Endothelial cell of umbilical vein (primary cell): ENCODE results near the gene LYZL4. TPM values are rescaled to one million over a fixed set of nuclear protein-coding genes. Genes with fewer than 3 reads are reported as not detected.

Experiments used
- BruUV-seq: library from RNA; stranded (reverse); fragments of 400-500 nt; replicated peaks from 2 replicates; lab custom pipeline; 2021; lab: Mats Ljungman, UMichigan
- CTCF ChIA-PET: fragments of 300-600, 350-600 bp; sonication (Branson Sonifier 250); formaldehyde crosslinking; loops from one replicate; lab custom pipeline; 2021; ENCODE audit warnings: antibody characterized with exemption, inconsistent platforms; lab: Charles Lee
- POLR2A ChIA-PET: fragments of 300-600, 350-600 bp; sonication (Branson Sonifier 250); formaldehyde crosslinking; loops from one replicate; lab custom pipeline; 2021; ENCODE audit warnings: antibody characterized with exemption, inconsistent platforms; lab: Charles Lee
- DNase-seq: peaks from one replicate; pipeline ENCODE4 v3.0.0-alpha.2; 2011; ENCODE audit warnings: low read depth, low spot score
- FAIRE-seq: peaks from 2 replicates; lab custom pipeline; 2011; peaks lifted over from hg19 to GRCh38; lab: Jason Lieb, UNC
- H2AFZ ChIP-seq: 2 replicates; pipeline ENCODE4 v1.6.0; 2012; ENCODE audit warnings: low read depth, low read length, control low read depth, inconsistent platforms
- H3K27ac ChIP-seq: 2 replicates; pipeline ENCODE4 v1.5.1; 2011; ENCODE audit warnings: low read depth, mild to moderate bottlenecking, control low read depth, low read length, moderate library complexity; ENCODE audit not compliant: insufficient read depth
- H3K27me3 ChIP-seq, 2 experiments: 2 replicates each; pipeline versions ENCODE4 v1.6.0 to v1.6.1; 2011; ENCODE audit warnings: low read length in 2 of 2, mixed read lengths in 1 of 2; ENCODE audit not compliant: control insufficient read depth in 2 of 2, insufficient read depth in 2 of 2
- H3K36me3 ChIP-seq, 2 experiments: 2 replicates in 1 of 2; 3 replicates in 1 of 2; pipeline ENCODE4 v1.5.1; 2011; ENCODE audit warnings: low read length in 2 of 2, mild to moderate bottlenecking in 1 of 2, moderate library complexity in 1 of 2; ENCODE audit not compliant: control insufficient read depth in 2 of 2, insufficient read depth in 2 of 2; ENCODE audit errors: extremely low read depth in 1 of 2
- H3K4me1 ChIP-seq: 3 replicates; pipeline ENCODE4 v1.5.1; 2011; ENCODE audit warnings: mild to moderate bottlenecking, low read length; ENCODE audit not compliant: control insufficient read depth, insufficient read depth; ENCODE audit errors: extremely low read depth
- H3K4me2 ChIP-seq: 2 replicates; pipeline ENCODE4 v1.6.1; 2011; ENCODE audit warnings: low read length, control low read depth, mixed read lengths; ENCODE audit not compliant: insufficient read depth
- H3K4me3 ChIP-seq, 3 experiments: fragments of 200-600 bp in 1 of 3; sonication (generic), shearing (Covaris generic) in 1 of 3; replicated peaks in 1 of 3; 2 replicates each; pipeline ENCODE4 v1.5.1; 2011 to 2016; ENCODE audit warnings: control low read depth in 3 of 3, low read length in 3 of 3, mild to moderate bottlenecking in 2 of 3, inconsistent platforms in 1 of 3, low read depth in 1 of 3, moderate library complexity in 1 of 3; ENCODE audit not compliant: insufficient read depth in 1 of 3
- H3K79me2 ChIP-seq: 2 replicates; pipeline ENCODE4 v1.6.0; 2012; ENCODE audit warnings: low read length, inconsistent platforms; ENCODE audit not compliant: control insufficient read depth, insufficient read depth
- H3K9ac ChIP-seq: replicated peaks from 2 replicates; pipeline ENCODE3; 2011; ENCODE audit warnings: low read length, control low read depth; ENCODE audit not compliant: insufficient read depth; ENCODE audit errors: extremely low read depth
- H3K9me1 ChIP-seq: replicated peaks from 3 replicates; pipeline ENCODE4 v1.6.0; 2011; ENCODE audit warnings: mild to moderate bottlenecking, low read length; ENCODE audit not compliant: control insufficient read depth, insufficient read depth; ENCODE audit errors: extremely low read depth
- H3K9me3 ChIP-seq: replicated peaks from 2 replicates; pipeline ENCODE4 v1.5.1; 2012; ENCODE audit warnings: low read length, inconsistent platforms; ENCODE audit not compliant: control insufficient read depth, insufficient read depth
- H4K20me1 ChIP-seq: replicated peaks from 2 replicates; pipeline ENCODE3; 2011; ENCODE audit warnings: mild to moderate bottlenecking, low read length; ENCODE audit not compliant: control insufficient read depth, insufficient read depth; ENCODE audit errors: extremely low read depth
- CTCF ChIP-seq, 2 donors: IDR thresholded peaks; 1 replicate in 1 of 2; 2 replicates in 1 of 2; pipeline ENCODE4 v1.5.1; 2011; ENCODE audit warnings: low read length in 2 of 2, mild to moderate bottlenecking in 2 of 2, moderate library complexity in 2 of 2, control low read depth in 1 of 2, inconsistent platforms in 1 of 2, low read depth in 1 of 2; ENCODE audit not compliant: insufficient read depth in 1 of 2; ENCODE audit errors: extremely low read depth in 1 of 2
- EZH2 ChIP-seq: IDR thresholded peaks from 2 replicates; pipeline ENCODE4 v1.6.1; 2012; ENCODE audit warnings: borderline replicate concordance, low read depth, mild to moderate bottlenecking, moderate library complexity, low read length, inconsistent platforms; ENCODE audit not compliant: severe bottlenecking
- FOS ChIP-seq: IDR thresholded peaks from 2 replicates; pipeline ENCODE4 v1.6.1; 2011; ENCODE audit warnings: mild to moderate bottlenecking, low read length, moderate library complexity, borderline replicate concordance; ENCODE audit not compliant: insufficient read depth
- GATA2 ChIP-seq: IDR thresholded peaks from 2 replicates; pipeline ENCODE4 v1.7.0; 2011; ENCODE audit warnings: low read depth, mild to moderate bottlenecking, moderate library complexity, mixed read lengths, low read length; ENCODE audit not compliant: insufficient read length, insufficient read depth
- JUN ChIP-seq: IDR thresholded peaks from 2 replicates; pipeline ENCODE4 v1.6.1; 2011; ENCODE audit warnings: borderline replicate concordance, low read depth; ENCODE audit not compliant: insufficient read length, insufficient read depth
- MAX ChIP-seq: IDR thresholded peaks from 2 replicates; pipeline ENCODE4 v1.6.1; 2011; ENCODE audit not compliant: insufficient read depth, insufficient read length
- MYC ChIP-seq: IDR thresholded peaks from one replicate; pipeline ENCODE4 v1.6.1; 2011; ENCODE audit warnings: mild to moderate bottlenecking, low read depth, low read length
- POLR2A ChIP-seq: IDR thresholded peaks from 2 replicates; pipeline ENCODE4 v1.6.1; 2012; ENCODE audit warnings: low read depth, mild to moderate bottlenecking, control low read depth, low read length
- POLR2AphosphoS5 ChIP-seq: IDR thresholded peaks from 2 replicates; pipeline ENCODE4 v1.6.1; 2012; ENCODE audit warnings: low read depth, mild to moderate bottlenecking, control low read depth, low read length, moderate library complexity; ENCODE audit not compliant: insufficient read depth
- dilution Hi-C: fragments of 300-500 bp; cut with MboI; formaldehyde crosslinking; loops from one replicate; pipeline ENCODE4 v1.15.0; 2019; ENCODE audit warnings: low sequenced_read_pairs; ENCODE audit not compliant: extremely low pct_ligation_motif_present
- intact Hi-C: fragments of 100-400 bp; cut with micrococcal nuclease; formaldehyde crosslinking; loops from one replicate; pipeline ENCODE4 v1.10.0; 2022
- polyA plus RNA-seq, 4 experiments: library from polyadenylated mRNA; depleted of rRNA in 3 of 4; stranded (reverse) in 3 of 4; unstranded in 1 of 4; fragments of >200 nt; gene quantifications; 2 replicates each; pipeline versions ENCODE4 v1.2.1 to v1.2.3, GENCODE V29; 2011 to 2012; ENCODE audit warnings: missing spikeins in 1 of 4
- total RNA-seq: library from RNA; stranded (reverse); gene quantifications from 2 replicates; pipeline ENCODE4 v1.2.3, GENCODE V29; 2021

LYZL4 gene
- total and polyA plus RNA-seq, 2 donors (not counting 3 experiments of a cell fraction or from before 2014, with no cell fraction given), result 0.41 TPM; not detected in 1

GRCh38 chr3:42366550-42366949 is 43.9 kb downstream of the LYZL4 start:
- ChIA-PET CTCF (no interaction called here), POLR2A (no interaction called here)
- TF ChIP-seq FOS (no peak), MYC (no peak), JUN (no peak), POLR2AphosphoS5 (no peak)
- dilution Hi-C loops (no loop called here), intact Hi-C loops (no loop called here)
- no peak overlapping the region for H3K4me2 ChIP-seq
- H3K9me3 ChIP-seq, result no peaks in the 10 kb centered on the region
- no peak overlapping the region for H3K27ac ChIP-seq
- no TSS peak for BruUV-seq
- H3K9ac ChIP-seq, result no peak overlapping the region
- H3K79me2 ChIP-seq, result no peaks in the 10 kb centered on the region
- H3K4me1 ChIP-seq, result no peaks in the 10 kb centered on the region
- DNase-seq, result no peak
- peaks cover 0 to 4% of the 10 kb centered on the region in 2 experiments for H3K27me3 ChIP-seq
- no peaks in the 10 kb centered on the region for H3K9me1 ChIP-seq
- no peaks in the 10 kb centered on the region for H4K20me1 ChIP-seq
- no peaks in the 10 kb centered on the region for H3K36me3 ChIP-seq
- no peak overlapping the region for H2AFZ ChIP-seq
- H3K4me3 ChIP-seq, result no peak overlapping the region
- no peak for FAIRE-seq

- H3K36me3 ChIP-seq, result no peaks in the 10 kb centered on the region
- H2AFZ ChIP-seq, result no peak overlapping the region
- intact Hi-C loops (no loop called here), dilution Hi-C loops (no loop called here)
- H3K27me3 ChIP-seq, result peaks cover 0 to 2% of the 10 kb centered on the region in 2 experiments
- BruUV-seq, result no TSS peak
- H3K4me2 ChIP-seq, result no peak overlapping the region
- H3K79me2 ChIP-seq, result no peaks in the 10 kb centered on the region
- no peak overlapping the region for H3K4me3 ChIP-seq
- DNase-seq (no peak), FAIRE-seq (no peak)
- no peaks in the 10 kb centered on the region for H3K9me3 ChIP-seq
- H3K27ac ChIP-seq, result no peak overlapping the region
- H3K9ac ChIP-seq, result no peak overlapping the region
- no peaks in the 10 kb centered on the region for H4K20me1 ChIP-seq
- no peaks in the 10 kb centered on the region for H3K4me1 ChIP-seq
- H3K9me1 ChIP-seq, result no peaks in the 10 kb centered on the region
- ChIA-PET CTCF (no interaction called here), POLR2A (no interaction called here)
- TF ChIP-seq GATA2 (no peak), FOS (no peak), POLR2AphosphoS5 (no peak), JUN (no peak), CTCF (IDR thresholded peaks at IDR 0.05; ENCODE audit: extremely low read depth in 1 of 2, insufficient read depth in 1 of 2, low read depth in 1 of 2, low read length in 2 of 2) (no peak), MAX (no peak), POLR2A (no peak), MYC (no peak), EZH2 (no peak)
These were observed 53.1 kb downstream of the LYZL4 start for GRCh38 chr3:42357335-42357734.
